GM12878 (cell line): ENCODE data around the gene PRSS27. TPM values are rescaled to one million over a fixed set of nuclear protein-coding genes. Genes with fewer than 3 reads are reported as not detected.

ENCODE experiments used
- ATAC-seq: fragments of 200-7000 bp; cut with Tn5 transposase; 3 replicates; pipeline ENCODE4 v1.9.1; 2020; ENCODE audit warnings: mild to moderate bottlenecking, moderate library complexity
- BruUV-seq: library from RNA; stranded (reverse); fragments of 400-500 nt; replicated peaks from 2 replicates; lab custom pipeline; 2021; lab: Mats Ljungman, UMichigan
- CTCF ChIA-PET: fragments of 300-600 bp; sonication (Branson Sonifier 250); formaldehyde crosslinking; extraction: SDS; loops from one replicate; lab custom pipeline; 2021; ENCODE audit warnings: inconsistent platforms; lab: Yijun Ruan, JAX
- POLR2A ChIA-PET: fragments of 350-600 bp; formaldehyde crosslinking; extraction: SDS; loops from one replicate; lab custom pipeline; 2021; ENCODE audit warnings: inconsistent platforms; lab: Charles Lee
- RAD21 ChIA-PET: fragments of 300-600 bp; sonication (Branson Sonifier 250); formaldehyde crosslinking; loops from one replicate; lab custom pipeline; 2023; ENCODE audit warnings: antibody characterized with exemption; ENCODE audit not compliant: unreplicated experiment; lab: Charles Lee
- SMC1A ChIA-PET: fragments of 300-600 bp; sonication (Branson Sonifier 250); formaldehyde crosslinking; loops from one replicate; lab custom pipeline; 2023; ENCODE audit not compliant: unreplicated experiment, uncharacterized antibody; lab: Charles Lee
- DNase-seq: peaks from one replicate; pipeline ENCODE4 v3.0.0-alpha.2; 2011; ENCODE audit warnings: low read depth, low spot score
- FAIRE-seq: peaks from 3 replicates; lab custom pipeline; 2011; peaks lifted over from hg19 to GRCh38; lab: Jason Lieb, UNC
- H2AFZ ChIP-seq: 2 replicates; pipeline ENCODE4 v1.6.0; 2011; ENCODE audit warnings: low read depth, low read length, control low read depth; ENCODE audit not compliant: control insufficient read depth
- H3K27ac ChIP-seq: 2 replicates; pipeline ENCODE4 v1.5.1; 2011; ENCODE audit warnings: control low read depth; ENCODE audit not compliant: control insufficient read depth, insufficient read depth
- H3K27me3 ChIP-seq, 2 experiments: replicated peaks in 1 of 2; 2 replicates each; pipeline versions ENCODE4 v1.6.0 to v1.6.1; 2011; ENCODE audit warnings: low read length in 1 of 2; ENCODE audit not compliant: control insufficient read depth in 2 of 2, insufficient read depth in 2 of 2
- H3K36me3 ChIP-seq, 2 experiments: 2 replicates each; pipeline ENCODE4 v1.5.1; 2011; ENCODE audit warnings: low read length in 1 of 2; ENCODE audit not compliant: control insufficient read depth in 2 of 2, insufficient read depth in 2 of 2
- H3K4me1 ChIP-seq: 2 replicates; pipeline ENCODE4 v1.6.1; 2011; ENCODE audit warnings: mild to moderate bottlenecking, low read length, moderate library complexity, mixed read lengths; ENCODE audit not compliant: control insufficient read depth, insufficient read depth
- H3K4me2 ChIP-seq: 2 replicates; pipeline ENCODE4 v1.6.0; 2011; ENCODE audit warnings: control low read depth; ENCODE audit not compliant: control insufficient read depth, insufficient read depth
- H3K4me3 ChIP-seq: fragments of 200-600 bp; sonication (generic); 2 replicates; pipeline ENCODE4 v1.5.1; 2016
- H3K79me2 ChIP-seq: 2 replicates; pipeline ENCODE4 v1.6.0; 2011; ENCODE audit warnings: low read length; ENCODE audit not compliant: control insufficient read depth, insufficient read depth
- H3K9ac ChIP-seq: 2 replicates; pipeline ENCODE4 v1.8.0; 2011; ENCODE audit warnings: low read length, control low read depth, mixed read lengths; ENCODE audit not compliant: control insufficient read depth, insufficient read depth
- H3K9me3 ChIP-seq: replicated peaks from 3 replicates; pipeline ENCODE4 v1.5.1; 2011; ENCODE audit warnings: mild to moderate bottlenecking, low read length; ENCODE audit not compliant: control insufficient read depth, insufficient read depth
- H4K20me1 ChIP-seq: 2 replicates; pipeline ENCODE4 v1.6.0; 2011; ENCODE audit not compliant: control insufficient read depth, insufficient read depth
- BCLAF1 ChIP-seq: fragments of 450-650 bp; IDR thresholded peaks from 2 replicates; pipeline ENCODE4 v1.6.1; 2017; ENCODE audit warnings: antibody characterized with exemption, mild to moderate bottlenecking, moderate library complexity
- E2F8 ChIP-seq: fragments of 450-650 bp; IDR thresholded peaks from 2 replicates; pipeline ENCODE4 v1.6.1; 2018; ENCODE audit warnings: mild to moderate bottlenecking, low read depth, moderate library complexity; ENCODE audit not compliant: partially characterized antibody
- ELK1 ChIP-seq: IDR thresholded peaks from 2 replicates; pipeline ENCODE4 v1.6.1; 2012; ENCODE audit warnings: low read depth, low read length, improper control_type of control experiment
- EP300 ChIP-seq, 2 experiments: fragments of 150-350 bp in 1 of 2; IDR thresholded peaks; 2 replicates each; pipeline ENCODE4 v1.6.1; 2011 to 2012; ENCODE audit warnings: low read depth in 2 of 2, low read length in 2 of 2, borderline replicate concordance in 1 of 2, improper control_type of control experiment in 1 of 2, inconsistent platforms in 1 of 2; ENCODE audit not compliant: control insufficient read depth in 1 of 2
- EZH2 ChIP-seq: IDR thresholded peaks from 2 replicates; pipeline ENCODE4 v1.6.1; 2012; ENCODE audit warnings: low read depth, mild to moderate bottlenecking, control low read depth, inconsistent platforms, low read length, borderline replicate concordance; ENCODE audit not compliant: control insufficient read depth
- NFYA ChIP-seq: IDR thresholded peaks from 2 replicates; pipeline ENCODE4 v1.6.1; 2011; ENCODE audit warnings: low read depth, mild to moderate bottlenecking, low read length, improper control_type of control experiment, borderline replicate concordance
- PKNOX1 ChIP-seq: fragments of 450-650 bp; IDR thresholded peaks from 2 replicates; pipeline ENCODE4 v1.6.1; 2016; ENCODE audit warnings: mild to moderate bottlenecking
- POLR2AphosphoS2 ChIP-seq: IDR thresholded peaks from 2 replicates; pipeline ENCODE4 v1.6.1; 2011; ENCODE audit warnings: low read depth, mild to moderate bottlenecking, low read length, improper control_type of control experiment, moderate library complexity
- RB1 ChIP-seq: fragments of 450-650 bp; formaldehyde crosslinking; IDR thresholded peaks from 2 replicates; pipeline ENCODE4 v1.6.1; 2017; ENCODE audit warnings: mild to moderate bottlenecking, borderline replicate concordance
- SP1 ChIP-seq: IDR thresholded peaks from one replicate; pipeline ENCODE4 v1.6.1; 2011; ENCODE audit warnings: low read depth, low read length
- SREBF1 ChIP-seq: IDR thresholded peaks from 2 replicates; pipeline ENCODE4 v1.6.1; 2012; ENCODE audit warnings: mild to moderate bottlenecking, low read length
- SREBF2 ChIP-seq: IDR thresholded peaks from 2 replicates; pipeline ENCODE4 v1.6.1; 2012; ENCODE audit warnings: mild to moderate bottlenecking, low read length
- STAT3 ChIP-seq: IDR thresholded peaks from 2 replicates; pipeline ENCODE4 v1.6.1; 2011; ENCODE audit warnings: low read depth, low read length, improper control_type of control experiment
- TBL1XR1 ChIP-seq: IDR thresholded peaks from 2 replicates; pipeline ENCODE4 v1.6.1; 2012; ENCODE audit warnings: low read depth, low read length, improper control_type of control experiment
- USF1 ChIP-seq: IDR thresholded peaks from 2 replicates; pipeline ENCODE4 v1.6.1; 2011; ENCODE audit warnings: borderline replicate concordance, low read depth, mild to moderate bottlenecking, moderate library complexity, mixed read lengths, low read length; ENCODE audit not compliant: insufficient read depth; ENCODE audit errors: extremely low read length
- YY1 ChIP-seq: IDR thresholded peaks from 2 replicates; pipeline ENCODE4 v1.6.1; 2011; ENCODE audit warnings: low read depth, mild to moderate bottlenecking, low read length
- WGBS: methylation state at CpG from one replicate; pipeline ENCODE4 v1.1.6; 2016; ENCODE audit warnings: low lambda C conversion rate; ENCODE audit not compliant: insufficient replicate concordance, insufficient coverage; ENCODE audit errors: missing lambda C conversion rate; 5-methylcytosine and 5-hydroxymethylcytosine counted together
- in situ Hi-C: fragments of 300-500 bp; cut with MboI; formaldehyde crosslinking; loops from 9 replicates; pipeline ENCODE4 v1.14.3; 2018; ENCODE audit warnings: mixed read lengths
- intact Hi-C: fragments of 100-400 bp; cut with micrococcal nuclease; formaldehyde crosslinking; loops from one replicate; pipeline ENCODE4 v1.14.2; 2022; ENCODE audit not compliant: unreplicated experiment
- polyA plus RNA-seq, 11 experiments: library from polyadenylated mRNA; depleted of rRNA in 4 of 11; unstranded in 6 of 11; stranded (reverse) in 5 of 11; fragments of >200 nt; fragmentation: Nextera tagmentation in 4 of 11; fragmentation: Illumina TruSeq in 1 of 11; extraction: Ambion mirVana in 4 of 11; extraction: Trizol in 1 of 11; gene quantifications; 1 replicate in 1 of 11; 2 replicates in 10 of 11; pipeline versions ENCODE4 v1.2.1 to v1.2.3, GENCODE V29; 2011 to 2016; ENCODE audit warnings: inconsistent platforms in 2 of 11, missing spikeins in 2 of 11, low read depth in 1 of 11
- total RNA-seq, 4 experiments: library from RNA; depleted of rRNA in 3 of 4; stranded (reverse); fragments of >200 nt in 3 of 4; fragmentation: Illumina TruSeq in 1 of 4; extraction: Trizol in 1 of 4; gene quantifications; 2 replicates each; pipeline versions ENCODE4 v1.2.1 to v1.2.3, GENCODE V29; 2013 to 2021

PRSS27 gene
- total and polyA plus RNA-seq, 10 of the 15 experiments (the other 5 are each of a cell fraction or from before 2014, with no cell fraction given) = 0.18 to 1.8 (median 0.51) TPM; not detected in 2

GRCh38 chr16:2675714-2676113 lies 44.3 kb downstream of the PRSS27 start:
- in situ Hi-C loops = no loop called here
- BruUV-seq = no TSS peak
- TF ChIP-seq SP1 (no peak), POLR2AphosphoS2 (no peak), SREBF2 (no peak), ELK1 (no peak), USF1 (no peak), RB1 (no peak), EP300 (IDR thresholded peaks at IDR 0.05; ENCODE audit: borderline replicate concordance in 1 of 2, control insufficient read depth in 1 of 2, low read depth in 2 of 2, low read length in 2 of 2) (no peak), PKNOX1 (no peak), NFYA (no peak), SREBF1 (no peak), EZH2 (no peak), BCLAF1 (no peak), YY1 (no peak), TBL1XR1 (no peak), STAT3 (no peak), E2F8 (no peak)

More at GRCh38 chr16:2675714-2676113, 44.3 kb downstream of the PRSS27 start:
- ChIA-PET POLR2A (no interaction called here), SMC1A (no interaction called here), CTCF (no interaction called here), RAD21 (no interaction called here)
- H2AFZ ChIP-seq = no peak overlapping the region
- H3K9me3 ChIP-seq = no peaks in the 10 kb centered on the region
- intact Hi-C loops = no loop called here
- H3K36me3 ChIP-seq = no peaks in the 10 kb centered on the region
- H3K79me2 ChIP-seq = peaks cover 9% of the 10 kb centered on the region
- ATAC-seq (no peak), FAIRE-seq (no peak), DNase-seq (no peak)
- no peak overlapping the region for H3K27ac ChIP-seq
- no peaks in the 10 kb centered on the region for H3K27me3 ChIP-seq
- H3K9ac ChIP-seq = no peak overlapping the region
- no peak overlapping the region for H3K4me3 ChIP-seq
- WGBS = 74% methylated on average over 16 of the region's 16 CpGs
- H4K20me1 ChIP-seq = no peaks in the 10 kb centered on the region
- H3K4me1 ChIP-seq = peaks cover 7% of the 10 kb centered on the region
- H3K4me2 ChIP-seq = no peak overlapping the region
